DND-41 (cell line): ENCODE data around the gene LPCAT3.
A peak's percentile ranks its signal among the peaks of the same experiment; 100 is the strongest.

Experiments
- ATAC-seq: fragments of 200-7000 bp; cut with Tn5 transposase; 3 replicates; pipeline ENCODE4 v1.9.1; 2021; ENCODE audit warnings: low read depth; ENCODE audit not compliant: insufficient read depth
- DNase-seq: peaks from one replicate; pipeline ENCODE4 v3.0.0-alpha.2; 2020
- H2AFZ ChIP-seq: 2 replicates; pipeline ENCODE4 v1.6.0; 2012; ENCODE audit warnings: low read depth, low read length
- H3K27ac ChIP-seq: 2 replicates; pipeline ENCODE4 v1.5.1; 2012; ENCODE audit warnings: low read length, inconsistent platforms
- H3K27me3 ChIP-seq: fragments of 200-600 bp; sonication (generic); 2 replicates; pipeline ENCODE4 v1.6.0; 2012; ENCODE audit warnings: low read length, mild to moderate bottlenecking, inconsistent platforms; ENCODE audit not compliant: insufficient read depth, poor library complexity
- H3K36me3 ChIP-seq: 2 replicates; pipeline ENCODE4 v1.5.1; 2012; ENCODE audit warnings: low read length, inconsistent platforms; ENCODE audit not compliant: insufficient read depth
- H3K4me1 ChIP-seq: 2 replicates; pipeline ENCODE4 v1.5.1; 2012; ENCODE audit warnings: mild to moderate bottlenecking, low read length; ENCODE audit not compliant: insufficient read depth
- H3K4me2 ChIP-seq: 2 replicates; pipeline ENCODE4 v1.6.0; 2012; ENCODE audit warnings: mild to moderate bottlenecking, moderate library complexity, low read length, inconsistent platforms; ENCODE audit not compliant: insufficient read depth
- H3K4me3 ChIP-seq, 2 experiments: fragments of 200-600 bp in 1 of 2; shearing (Covaris generic) in 1 of 2; 2 replicates each; pipeline ENCODE4 v1.5.1; 2012 to 2016; ENCODE audit warnings: inconsistent platforms in 2 of 2, low read length in 2 of 2, mild to moderate bottlenecking in 2 of 2, low read depth in 1 of 2, moderate library complexity in 1 of 2
- H3K79me2 ChIP-seq: 2 replicates; pipeline ENCODE4 v1.6.0; 2012; ENCODE audit warnings: low read length, inconsistent platforms; ENCODE audit not compliant: insufficient read depth
- H3K9ac ChIP-seq: 2 replicates; pipeline ENCODE4 v1.6.0; 2012; ENCODE audit warnings: low read depth, mild to moderate bottlenecking, inconsistent platforms, low read length, moderate library complexity
- H3K9me3 ChIP-seq: 2 replicates; pipeline ENCODE4 v1.5.1; 2012; ENCODE audit warnings: low read length, moderate library complexity, mild to moderate bottlenecking, inconsistent platforms; ENCODE audit not compliant: insufficient read depth, severe bottlenecking
- H4K20me1 ChIP-seq: 2 replicates; pipeline ENCODE4 v1.6.0; 2012; ENCODE audit warnings: low read length; ENCODE audit not compliant: insufficient read depth
- EZH2 ChIP-seq: IDR thresholded peaks from 3 replicates; pipeline ENCODE4 v1.6.1; 2012; ENCODE audit warnings: borderline replicate concordance, low read depth, mild to moderate bottlenecking, moderate library complexity, low read length, inconsistent platforms; ENCODE audit not compliant: severe bottlenecking
- TF ChIP-seq, protein P1 (sequence below): IDR thresholded peaks from 2 replicates; pipeline ENCODE4 v1.5.1; 2012; ENCODE audit warnings: borderline replicate concordance, low read length, moderate library complexity, mild to moderate bottlenecking; ENCODE audit not compliant: poor library complexity, severe bottlenecking; ENCODE audit errors: extremely low read depth

The LPCAT3 gene

DNA sequence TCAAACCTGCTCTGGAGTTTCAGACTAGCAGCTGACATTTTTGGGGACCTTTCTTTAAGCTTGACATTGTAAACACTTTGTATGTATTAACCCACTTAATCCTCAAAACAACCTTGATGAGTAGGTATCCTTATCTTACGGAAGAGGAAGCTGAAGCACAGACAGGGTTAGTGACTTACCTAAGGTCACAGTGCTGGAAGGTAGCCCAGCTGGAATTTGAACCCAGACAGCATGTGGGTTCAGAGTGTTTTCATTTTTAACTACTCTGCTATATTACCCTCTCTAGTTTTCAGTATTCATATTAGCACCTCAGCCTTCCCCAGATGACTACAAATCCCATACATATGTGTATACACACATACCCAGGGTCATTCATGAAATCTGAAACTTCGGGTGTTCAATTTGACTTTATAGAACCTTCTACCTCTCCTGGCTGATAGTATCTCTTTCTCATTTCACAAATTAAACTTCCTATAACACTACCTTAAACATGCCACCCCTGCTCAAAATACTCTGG, 13.9 kb downstream of the LPCAT3 start:
- Histone ChIP-seq H3K79me2 (0 out of 2 replicates have a peak, but pooled peaks cover 4% of the 10 kb centered on the region), H2AFZ (no peak overlapping the region), H3K4me2 (no peak overlapping the region), H3K27me3 (no peaks in the 10 kb centered on the region), H3K27ac (no peak overlapping the region), H3K9me3 (no peaks in the 10 kb centered on the region), H4K20me1 (no peaks in the 10 kb centered on the region; the same call in 1 of the 2 replicates), H3K4me1 (no peaks in the 10 kb centered on the region), H3K9ac (no peak overlapping the region), H3K36me3 (peaks cover 19% of the 10 kb centered on the region; the same call in 1 of the 2 replicates), H3K4me3 (no peak overlapping the region)
- DNase-seq (no peak), ATAC-seq (no peak)
- no peak for TF ChIP-seq EZH2
- TF ChIP-seq, protein P1, sequence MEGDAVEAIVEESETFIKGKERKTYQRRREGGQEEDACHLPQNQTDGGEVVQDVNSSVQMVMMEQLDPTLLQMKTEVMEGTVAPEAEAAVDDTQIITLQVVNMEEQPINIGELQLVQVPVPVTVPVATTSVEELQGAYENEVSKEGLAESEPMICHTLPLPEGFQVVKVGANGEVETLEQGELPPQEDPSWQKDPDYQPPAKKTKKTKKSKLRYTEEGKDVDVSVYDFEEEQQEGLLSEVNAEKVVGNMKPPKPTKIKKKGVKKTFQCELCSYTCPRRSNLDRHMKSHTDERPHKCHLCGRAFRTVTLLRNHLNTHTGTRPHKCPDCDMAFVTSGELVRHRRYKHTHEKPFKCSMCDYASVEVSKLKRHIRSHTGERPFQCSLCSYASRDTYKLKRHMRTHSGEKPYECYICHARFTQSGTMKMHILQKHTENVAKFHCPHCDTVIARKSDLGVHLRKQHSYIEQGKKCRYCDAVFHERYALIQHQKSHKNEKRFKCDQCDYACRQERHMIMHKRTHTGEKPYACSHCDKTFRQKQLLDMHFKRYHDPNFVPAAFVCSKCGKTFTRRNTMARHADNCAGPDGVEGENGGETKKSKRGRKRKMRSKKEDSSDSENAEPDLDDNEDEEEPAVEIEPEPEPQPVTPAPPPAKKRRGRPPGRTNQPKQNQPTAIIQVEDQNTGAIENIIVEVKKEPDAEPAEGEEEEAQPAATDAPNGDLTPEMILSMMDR: no peak

DNA sequence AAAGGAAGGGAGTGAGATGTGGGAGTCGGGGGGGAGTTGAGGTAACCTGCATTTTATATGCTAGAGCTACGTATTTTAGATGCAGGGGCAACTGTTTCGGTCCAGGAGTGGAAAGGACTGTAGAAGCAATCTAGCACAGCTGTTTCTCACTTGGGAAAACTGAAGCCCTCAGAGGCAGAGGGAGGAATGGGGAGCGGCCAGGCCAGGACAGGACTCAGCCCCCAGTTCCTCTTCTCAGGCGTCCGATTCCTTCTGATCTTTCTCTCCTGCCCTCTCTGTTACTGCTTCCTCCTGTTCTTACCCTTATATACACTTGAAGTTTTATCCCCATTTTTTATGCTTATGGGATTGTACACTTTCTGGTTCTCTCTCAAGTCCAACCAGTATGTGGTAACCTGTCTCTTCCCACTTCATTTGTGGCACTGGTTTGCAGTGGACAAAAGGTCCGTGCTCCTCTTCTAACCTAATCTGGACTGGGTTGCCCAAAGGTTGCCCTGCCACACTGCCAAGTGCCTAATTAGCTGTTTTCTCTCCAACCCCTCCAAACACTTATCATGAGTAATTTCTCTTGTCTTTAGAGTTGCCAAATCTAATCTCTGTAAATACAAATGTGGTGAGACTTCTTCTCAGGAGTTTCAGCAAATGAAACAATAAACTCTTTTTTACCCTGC, 16.2 kb downstream of the LPCAT3 start:
- Histone ChIP-seq H3K9me3 (no peaks in the 10 kb centered on the region), H3K9ac (no peak overlapping the region), H2AFZ (no peak overlapping the region), H4K20me1 (no peaks in the 10 kb centered on the region; the same call in 1 of the 2 replicates), H3K36me3 (peaks cover 29% of the 10 kb centered on the region), H3K27ac (no peak overlapping the region), H3K4me1 (no peaks in the 10 kb centered on the region), H3K27me3 (no peaks in the 10 kb centered on the region), H3K4me3 (no peak overlapping the region), H3K79me2 (0 out of 2 replicates have a peak, but pooled peaks cover 4% of the 10 kb centered on the region), H3K4me2 (no peak overlapping the region)
- TF ChIP-seq, protein P1: no peak
- no peak for TF ChIP-seq EZH2
- DNase-seq (no peak), ATAC-seq (no peak)

DNA sequence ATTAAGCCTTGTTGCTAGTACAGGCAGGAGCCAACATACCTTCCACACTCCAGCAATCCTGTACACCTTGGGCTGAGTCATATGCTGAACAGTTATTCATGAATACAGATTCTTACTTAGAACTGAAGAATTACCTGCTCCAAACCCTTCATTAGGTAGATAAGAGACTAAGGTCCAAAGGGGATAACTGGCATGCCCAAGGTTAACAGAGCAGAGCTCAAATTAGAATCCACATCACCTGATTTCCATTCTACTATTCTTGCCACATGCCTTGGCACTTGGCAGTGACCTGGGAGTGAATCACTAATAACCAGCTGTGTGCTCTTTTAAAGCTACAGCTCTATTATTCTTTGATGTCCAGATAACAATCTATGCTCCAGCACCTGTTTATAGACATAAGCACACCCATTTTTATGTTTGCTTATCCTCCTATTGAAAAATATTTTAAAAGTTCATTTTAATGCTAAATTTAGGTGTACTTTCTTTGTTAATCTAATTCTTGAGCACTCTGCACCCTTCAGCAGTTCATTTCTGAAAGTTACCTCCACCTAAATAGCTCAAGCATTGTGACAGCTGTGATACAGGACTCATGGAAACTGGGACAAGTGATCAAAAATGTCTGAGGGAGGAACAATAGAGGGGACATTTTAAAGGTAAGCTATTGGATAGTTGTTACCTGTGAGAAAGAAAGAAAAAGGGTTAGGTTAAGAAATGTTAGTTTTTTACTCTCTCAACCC, 19.4 kb downstream of the LPCAT3 start:
- no peak overlapping the region for H3K4me3 ChIP-seq
- no peak overlapping the region for H3K4me2 ChIP-seq
- no peaks in the 10 kb centered on the region for H3K79me2 ChIP-seq
- TF ChIP-seq EZH2: no peak
- TF ChIP-seq, protein P1: no peak
- no peak overlapping the region for H3K9ac ChIP-seq
- peaks cover 36% of the 10 kb centered on the region for H3K36me3 ChIP-seq
- ATAC-seq (peak; percentile 37; the same call in 1 of the 3 replicates), DNase-seq (no peak)
- no peaks in the 10 kb centered on the region for H3K9me3 ChIP-seq
- H2AFZ ChIP-seq: no peak overlapping the region
- no peaks in the 10 kb centered on the region for H3K4me1 ChIP-seq
- H4K20me1 ChIP-seq: no peaks in the 10 kb centered on the region; the same call in 1 of the 2 replicates
- no peaks in the 10 kb centered on the region for H3K27me3 ChIP-seq
- no peak overlapping the region for H3K27ac ChIP-seq
